WI38 (cell line): ENCODE measurements around the gene DR1.

Source experiments
- H3K4me3 ChIP-seq: 2 replicates; pipeline ENCODE4 v1.5.1; 2011; ENCODE audit warnings: low read depth, mild to moderate bottlenecking, control low read depth, low read length
- TF ChIP-seq, protein P1 (sequence below): IDR thresholded peaks from 2 replicates; pipeline ENCODE4 v1.5.1; 2012; ENCODE audit warnings: low read depth, mild to moderate bottlenecking, control low read depth, low read length

Gene DR1

DNA sequence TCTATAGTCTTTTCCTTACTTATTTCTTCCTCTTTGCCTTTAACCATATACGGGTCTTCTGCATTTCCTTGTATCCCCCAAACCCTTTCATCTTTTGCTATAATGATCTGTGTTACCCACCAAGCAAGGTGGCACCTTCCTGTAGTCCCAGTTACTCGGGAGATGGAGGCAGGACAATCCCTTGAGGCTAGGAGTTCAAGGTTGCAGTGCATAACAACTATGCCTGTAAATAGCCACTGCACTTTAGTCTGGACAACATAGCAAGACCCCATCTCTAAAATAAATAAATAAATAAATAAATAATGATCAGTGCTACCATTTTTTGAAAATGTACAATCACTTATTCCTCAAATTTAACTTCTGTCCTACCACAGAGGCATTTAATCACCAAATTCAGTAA lies 11.5 kb downstream of the DR1 start:
- no peak overlapping the region for H3K4me3 ChIP-seq
- TF ChIP-seq, protein P1, sequence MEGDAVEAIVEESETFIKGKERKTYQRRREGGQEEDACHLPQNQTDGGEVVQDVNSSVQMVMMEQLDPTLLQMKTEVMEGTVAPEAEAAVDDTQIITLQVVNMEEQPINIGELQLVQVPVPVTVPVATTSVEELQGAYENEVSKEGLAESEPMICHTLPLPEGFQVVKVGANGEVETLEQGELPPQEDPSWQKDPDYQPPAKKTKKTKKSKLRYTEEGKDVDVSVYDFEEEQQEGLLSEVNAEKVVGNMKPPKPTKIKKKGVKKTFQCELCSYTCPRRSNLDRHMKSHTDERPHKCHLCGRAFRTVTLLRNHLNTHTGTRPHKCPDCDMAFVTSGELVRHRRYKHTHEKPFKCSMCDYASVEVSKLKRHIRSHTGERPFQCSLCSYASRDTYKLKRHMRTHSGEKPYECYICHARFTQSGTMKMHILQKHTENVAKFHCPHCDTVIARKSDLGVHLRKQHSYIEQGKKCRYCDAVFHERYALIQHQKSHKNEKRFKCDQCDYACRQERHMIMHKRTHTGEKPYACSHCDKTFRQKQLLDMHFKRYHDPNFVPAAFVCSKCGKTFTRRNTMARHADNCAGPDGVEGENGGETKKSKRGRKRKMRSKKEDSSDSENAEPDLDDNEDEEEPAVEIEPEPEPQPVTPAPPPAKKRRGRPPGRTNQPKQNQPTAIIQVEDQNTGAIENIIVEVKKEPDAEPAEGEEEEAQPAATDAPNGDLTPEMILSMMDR, result no peak

DNA sequence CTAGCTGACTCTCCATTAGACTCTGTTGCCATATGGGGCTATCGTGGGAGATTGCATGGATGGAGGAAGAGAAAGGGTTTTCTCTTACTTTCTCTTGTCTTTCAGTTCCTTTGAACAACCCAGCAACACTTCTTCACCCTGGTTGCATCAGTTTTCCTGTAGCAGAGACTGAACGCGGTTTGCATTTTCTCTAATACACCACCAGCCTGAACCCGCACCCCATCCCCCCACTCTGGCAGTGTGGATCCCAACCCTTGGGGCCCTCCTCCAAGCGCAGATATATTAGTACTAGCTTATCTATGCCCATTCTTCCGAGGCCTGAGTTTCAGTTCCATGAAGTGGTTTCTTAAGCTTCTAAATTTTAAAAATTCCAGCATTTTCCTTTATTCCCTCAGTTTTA lies 12.6 kb downstream of the DR1 start:
- TF ChIP-seq, protein P1, result no peak
- H3K4me3 ChIP-seq, result no peak overlapping the region

DNA sequence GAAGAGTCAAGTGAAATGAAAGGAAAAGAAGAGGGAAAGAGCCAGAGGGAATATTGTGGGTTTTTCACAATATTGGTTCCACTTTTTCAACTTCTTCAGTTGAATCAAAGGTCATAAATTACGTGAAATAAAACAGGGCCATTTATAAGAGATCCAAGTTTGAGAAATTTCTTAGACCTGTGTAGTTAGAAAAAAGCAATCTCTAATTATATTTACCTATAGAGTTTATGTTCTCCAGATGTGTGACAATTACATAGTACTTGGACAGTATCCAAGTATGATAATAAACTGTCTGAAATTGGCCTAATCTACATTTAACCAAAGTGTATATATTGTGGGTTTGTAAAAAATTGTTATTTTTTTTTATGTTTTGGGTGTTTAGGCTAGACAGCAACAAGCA lies 14.4 kb downstream of the DR1 start:
- no peak overlapping the region for H3K4me3 ChIP-seq
- TF ChIP-seq, protein P1, result no peak

DNA sequence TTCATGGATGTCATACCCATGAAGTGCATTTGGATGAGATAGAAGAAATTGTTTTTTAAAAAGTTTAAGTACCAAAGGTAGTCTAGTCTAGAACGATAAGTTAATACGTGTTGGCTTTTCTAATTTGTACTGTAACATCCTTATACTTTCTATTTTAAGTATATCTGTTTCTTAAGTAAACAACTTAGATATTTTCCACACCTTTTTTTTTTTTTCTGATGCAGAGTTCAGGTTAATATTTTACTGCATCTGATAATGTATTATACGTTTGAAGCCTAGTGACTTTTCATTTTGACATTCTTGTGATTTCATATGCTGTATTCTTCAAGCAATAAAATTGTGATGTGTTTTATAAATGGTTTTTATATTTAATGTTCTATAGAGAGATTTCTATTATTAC lies 16.5 kb downstream of the DR1 start:
- TF ChIP-seq, protein P1, result no peak
- no peak overlapping the region for H3K4me3 ChIP-seq

DNA sequence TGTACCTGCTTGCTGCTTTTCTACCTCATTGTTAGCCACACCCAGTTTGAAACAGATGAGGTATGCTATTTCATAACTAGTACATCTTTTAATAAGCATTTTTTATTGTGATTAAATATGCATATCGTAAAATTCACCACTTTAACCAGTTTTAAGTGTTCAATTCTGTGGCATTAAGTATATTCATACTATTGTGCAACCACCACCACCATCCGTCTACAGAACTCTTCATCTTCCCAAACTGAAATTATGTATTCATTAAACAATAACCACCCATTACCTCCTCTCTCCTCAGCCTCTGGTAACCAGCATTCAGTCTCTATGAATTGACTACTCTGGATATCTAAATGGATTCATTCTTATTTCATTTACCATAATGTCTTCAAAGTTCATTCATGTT lies 20.1 kb downstream of the DR1 start:
- TF ChIP-seq, protein P1, result no peak
- H3K4me3 ChIP-seq, result no peak overlapping the region

DNA sequence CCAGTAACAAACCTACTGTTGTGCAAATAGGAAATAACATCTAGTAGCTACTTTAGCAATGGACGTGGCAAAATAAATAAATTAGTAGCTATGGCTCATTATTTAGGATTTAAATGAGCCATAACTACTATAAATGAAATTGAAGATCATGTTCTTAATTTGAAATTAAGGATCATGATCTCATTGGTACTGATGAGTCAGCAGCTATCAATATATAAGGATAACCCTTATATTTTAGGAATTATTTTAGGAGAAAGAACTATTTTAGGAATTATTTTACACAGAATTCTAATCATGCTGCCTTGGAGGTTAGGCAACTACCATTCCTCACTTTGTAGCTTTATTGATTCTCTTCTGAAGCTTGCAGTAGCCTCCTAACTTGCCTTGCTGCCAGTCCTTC lies 24.0 kb downstream of the DR1 start:
- H3K4me3 ChIP-seq, result no peak overlapping the region
- TF ChIP-seq, protein P1, result no peak

DNA sequence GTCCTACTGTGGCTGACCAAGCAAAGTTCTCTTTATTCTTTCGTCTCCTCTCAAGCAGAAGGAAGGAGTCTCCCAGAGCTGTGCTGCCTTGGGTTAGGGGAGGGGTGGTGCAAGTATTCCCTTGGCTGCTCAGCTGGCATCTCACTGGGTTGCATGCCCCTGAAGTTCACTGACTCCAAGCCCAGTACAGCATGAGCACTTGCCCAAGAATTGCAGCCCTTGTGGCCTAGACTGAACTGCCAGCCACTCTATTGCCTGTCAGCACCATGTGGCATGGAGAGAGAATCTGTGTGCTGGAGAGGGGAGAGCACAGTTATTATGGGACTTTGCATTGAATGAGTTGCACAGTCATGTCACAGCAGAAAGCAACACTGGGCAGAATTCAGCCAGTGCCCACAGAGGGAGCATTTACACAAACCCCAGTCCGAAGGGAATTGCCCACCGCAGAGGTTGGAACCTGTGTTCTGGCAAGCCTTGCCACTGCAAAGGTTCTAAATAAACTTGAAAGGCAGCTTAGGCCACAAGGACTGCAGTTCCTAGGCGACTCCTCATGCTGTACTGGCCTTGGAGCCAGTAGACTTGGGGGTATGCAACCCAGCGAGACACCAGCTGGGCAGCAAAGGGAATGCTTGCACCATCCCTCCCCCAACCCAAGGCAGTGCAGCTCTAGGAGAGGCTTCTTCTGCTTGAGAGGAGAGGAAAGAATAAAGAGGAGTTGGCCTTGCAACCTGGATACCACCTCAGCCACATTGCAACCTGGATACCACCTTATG lies 28.8 kb downstream of the DR1 start:
- TF ChIP-seq, protein P1, result no peak
- H3K4me3 ChIP-seq, result no peak overlapping the region
